GM23338 (cell line): ENCODE results near the gene MTARC2. TPM values are rescaled to one million over a fixed set of nuclear protein-coding genes. Genes with fewer than 3 reads are reported as not detected.
A peak's percentile ranks its signal among the peaks of the same experiment; 100 is the strongest.

ENCODE experiments used
- ATAC-seq: fragments of 200-7000 bp; cut with Tn5 transposase; 3 replicates; pipeline ENCODE4 v1.9.1; 2020
- DNase-seq: peaks from one replicate; pipeline ENCODE4 v3.0.0-alpha.2; 2015; ENCODE audit warnings: low spot score
- H2AFZ ChIP-seq: fragments of 200-600 bp; sonication (generic); 2 replicates; pipeline ENCODE4 v1.8.0; 2016; ENCODE audit warnings: antibody characterized with exemption, mild to moderate bottlenecking, moderate library complexity
- H3F3A ChIP-seq: fragments of 200-600 bp; sonication (generic); replicated peaks from 2 replicates; pipeline ENCODE4 v1.8.0; 2017; ENCODE audit warnings: antibody characterized with exemption, mixed run types, low read depth
- H3K27ac ChIP-seq: fragments of 200-600 bp; sonication (generic); 2 replicates; pipeline ENCODE4 v1.6.1; 2016; ENCODE audit warnings: low read depth
- H3K27me3 ChIP-seq: fragments of 200-600 bp; sonication (generic); 2 replicates; pipeline ENCODE4 v1.8.0; 2016; ENCODE audit warnings: mild to moderate bottlenecking, mixed run types, moderate library complexity; ENCODE audit not compliant: insufficient read depth
- H3K36me3 ChIP-seq: fragments of 200-600 bp; sonication (generic); 2 replicates; pipeline ENCODE4 v1.8.0; 2016; ENCODE audit warnings: mild to moderate bottlenecking; ENCODE audit not compliant: insufficient read depth
- H3K4me1 ChIP-seq: fragments of 200-600 bp; sonication (generic); 2 replicates; pipeline ENCODE4 v1.8.0; 2016; ENCODE audit warnings: mild to moderate bottlenecking, moderate library complexity; ENCODE audit not compliant: insufficient read depth
- H3K4me2 ChIP-seq: fragments of 200-600 bp; sonication (generic); 2 replicates; pipeline ENCODE4 v1.7.1; 2017; ENCODE audit warnings: mixed run types
- H3K4me3 ChIP-seq: fragments of 200-600 bp; sonication (generic); 2 replicates; pipeline ENCODE4 v1.6.1; 2016; ENCODE audit warnings: mixed run types
- H3K79me2 ChIP-seq: fragments of 200-600 bp; sonication (generic); replicated peaks from 2 replicates; pipeline ENCODE4 v1.8.0; 2017; ENCODE audit warnings: mild to moderate bottlenecking; ENCODE audit not compliant: insufficient read depth
- H3K9me2 ChIP-seq: fragments of 200-600 bp; sonication (generic); 2 replicates; pipeline ENCODE4 v1.8.0; 2017; ENCODE audit not compliant: insufficient read depth
- H4K20me1 ChIP-seq: fragments of 200-600 bp; sonication (generic); replicated peaks from 2 replicates; pipeline ENCODE4 v1.8.0; 2017; ENCODE audit warnings: mild to moderate bottlenecking; ENCODE audit not compliant: insufficient read depth
- H3K27ac Mint-ChIP-seq: 2 replicates; pipeline ENCODE4 v1.8.0; 2020; ENCODE audit warnings: inconsistent platforms, mild to moderate bottlenecking, moderate library complexity, mixed read lengths
- H3K27me3 Mint-ChIP-seq: 3 replicates; pipeline ENCODE4 v1.8.0; 2022; ENCODE audit warnings: low read depth, mild to moderate bottlenecking, moderate library complexity, mixed read lengths, inconsistent platforms; ENCODE audit not compliant: insufficient read depth, poor library complexity
- H3K36me3 Mint-ChIP-seq: 3 replicates; pipeline ENCODE4 v1.8.0; 2021; ENCODE audit warnings: low read depth, mild to moderate bottlenecking, inconsistent platforms, moderate library complexity, mixed read lengths
- H3K4me1 Mint-ChIP-seq: 3 replicates; pipeline ENCODE4 v1.8.0; 2020; ENCODE audit warnings: mild to moderate bottlenecking, inconsistent platforms, mixed read lengths
- H3K4me3 Mint-ChIP-seq: 3 replicates; pipeline ENCODE4 v1.8.0; 2021; ENCODE audit warnings: moderate library complexity, mild to moderate bottlenecking, inconsistent platforms, mixed read lengths
- H3K9me3 Mint-ChIP-seq: 3 replicates; pipeline ENCODE4 v1.8.0; 2020; ENCODE audit warnings: moderate library complexity, mild to moderate bottlenecking, inconsistent platforms, mixed read lengths
- CREB1 ChIP-seq: fragments of 250-450 bp; sonication (Bioruptor Pico); IDR thresholded peaks from 2 replicates; pipeline ENCODE4 v1.5.0; 2020; ENCODE audit warnings: low read depth, mild to moderate bottlenecking, moderate library complexity
- CTCF ChIP-seq, 2 experiments: fragments of 200-600 bp in 1 of 2; sonication (generic) in 1 of 2; conservative IDR thresholded peaks; 2 replicates each; pipeline versions ENCODE4 v1.5.1 to v1.6.1; 2016 to 2017; ENCODE audit warnings: antibody characterized with exemption in 2 of 2, low read depth in 2 of 2, mild to moderate bottlenecking in 2 of 2, moderate library complexity in 1 of 2
- ETS1 ChIP-seq: IDR thresholded peaks from 2 replicates; pipeline ENCODE4 v1.6.1; 2016; ENCODE audit warnings: antibody characterized with exemption
- EZH2 ChIP-seq: fragments of 200-600 bp; sonication (generic); IDR thresholded peaks from one replicate; pipeline ENCODE4 v1.8.0; 2017; ENCODE audit warnings: antibody characterized with exemption, mild to moderate bottlenecking, low read depth; ENCODE audit not compliant: unreplicated experiment
- EZH2phosphoT487 ChIP-seq: fragments of 200-600 bp; sonication (generic); IDR thresholded peaks from one replicate; pipeline ENCODE4 v1.8.1; 2018; ENCODE audit warnings: antibody characterized with exemption; ENCODE audit not compliant: unreplicated experiment
- JUNB ChIP-seq: IDR thresholded peaks from one replicate; pipeline ENCODE4 v1.6.1; 2016; ENCODE audit warnings: antibody characterized with exemption; ENCODE audit not compliant: unreplicated experiment
- NANOG ChIP-seq: IDR thresholded peaks from 2 replicates; pipeline ENCODE4 v1.6.1; 2016; ENCODE audit warnings: antibody characterized with exemption, borderline replicate concordance
- POLR2AphosphoS5 ChIP-seq: IDR thresholded peaks from 2 replicates; pipeline ENCODE4 v1.6.1; 2016; ENCODE audit warnings: antibody characterized with exemption, low read depth
- REST ChIP-seq: IDR thresholded peaks from one replicate; pipeline ENCODE4 v1.6.1; 2018; ENCODE audit warnings: antibody characterized with exemption; ENCODE audit not compliant: unreplicated experiment
- STAT1 ChIP-seq: IDR thresholded peaks from one replicate; pipeline ENCODE4 v1.6.1; 2016; ENCODE audit warnings: antibody characterized with exemption; ENCODE audit not compliant: unreplicated experiment
- ZNF114 ChIP-seq: fragments of 250-450 bp; sonication (Bioruptor Pico); IDR thresholded peaks from 2 replicates; pipeline ENCODE4 v1.5.0; 2020; ENCODE audit warnings: mild to moderate bottlenecking, moderate library complexity
- ZNF331 ChIP-seq: fragments of 250-450 bp; sonication (Bioruptor Pico); IDR thresholded peaks from 2 replicates; pipeline ENCODE4 v1.5.0; 2020; ENCODE audit warnings: low read depth, mild to moderate bottlenecking, moderate library complexity
- ZNF462 ChIP-seq: fragments of 250-450 bp; sonication (Bioruptor Pico); IDR thresholded peaks from 2 replicates; pipeline ENCODE4 v1.5.0; 2020; ENCODE audit warnings: mild to moderate bottlenecking, moderate library complexity
- polyA plus RNA-seq: library from polyadenylated mRNA; unstranded; fragments of >200 nt; fragmentation: Nextera tagmentation; extraction: Ambion mirVana; gene quantifications from 2 replicates; pipeline ENCODE4 v1.2.1, GENCODE V29; 2016
- total RNA-seq: library from RNA; depleted of rRNA; stranded (reverse); fragments of >200 nt; shearing (Covaris generic); gene quantifications from 2 replicates; pipeline ENCODE4 v1.2.3, GENCODE V29; 2014

Gene MTARC2
- total and polyA plus RNA-seq, 2 experiments from 2014 or later, result 4.1 to 8.0 TPM

- Mint-ChIP-seq H3K4me3 (no peak overlapping the region), H3K4me1 (peaks cover 7% of the 10 kb centered on the region), H3K9me3 (peaks cover 12% of the 10 kb centered on the region; the same call in 2 of the 3 replicates), H3K36me3 (0 out of 3 replicates have a peak, but pooled peaks cover 4% of the 10 kb centered on the region), H3K27ac (no peak overlapping the region), H3K27me3 (no peaks in the 10 kb centered on the region)
- DNase-seq (no peak), ATAC-seq (peak; percentile 57)
- H3F3A ChIP-seq, result no peaks in the 10 kb centered on the region
- no peaks in the 10 kb centered on the region for H3K27me3 ChIP-seq
- peaks cover 3% of the 10 kb centered on the region; the same call in 1 of the 2 replicates for H3K36me3 ChIP-seq
- 0 out of 2 replicates have a peak, but pooled peaks cover 7% of the 10 kb centered on the region for H3K9me2 ChIP-seq
- no peaks in the 10 kb centered on the region for H3K79me2 ChIP-seq
- no peak overlapping the region for H3K4me3 ChIP-seq
- H3K4me2 ChIP-seq, result no peak overlapping the region
- TF ChIP-seq CREB1 (CRISPR knock-in tag), result no peak
- TF ChIP-seq REST, result no peak
- no peak for TF ChIP-seq JUNB
- no peak for TF ChIP-seq NANOG
- no peak for TF ChIP-seq CTCF (conservative IDR thresholded peaks at IDR 0.05; ENCODE audit: low read depth in 2 of 2)
- no peak for TF ChIP-seq ZNF462 (CRISPR knock-in tag)
- TF ChIP-seq POLR2AphosphoS5, result no peak
- TF ChIP-seq EZH2phosphoT487, result no peak
- TF ChIP-seq EZH2, result no peak
- TF ChIP-seq STAT1, result no peak
- no peak for TF ChIP-seq ETS1
- no peak for TF ChIP-seq ZNF331 (CRISPR knock-in tag)
- no peak for TF ChIP-seq ZNF114
- H4K20me1 ChIP-seq, result no peaks in the 10 kb centered on the region
- no peaks in the 10 kb centered on the region for H3K4me1 ChIP-seq
- no peak overlapping the region for H3K27ac ChIP-seq
- no peak overlapping the region for H2AFZ ChIP-seq
These were observed 37.8 kb upstream of the MTARC2 start for GRCh38 chr1:220710333-220710732.
